ENCODE data around the gene POU2F1.
"Not testable (repeated sequence)": the region's sequence is repeated elsewhere in the genome, so short reads cannot be mapped to it uniquely, and the experiment has no call there.

POU2F1 gene

DNA sequence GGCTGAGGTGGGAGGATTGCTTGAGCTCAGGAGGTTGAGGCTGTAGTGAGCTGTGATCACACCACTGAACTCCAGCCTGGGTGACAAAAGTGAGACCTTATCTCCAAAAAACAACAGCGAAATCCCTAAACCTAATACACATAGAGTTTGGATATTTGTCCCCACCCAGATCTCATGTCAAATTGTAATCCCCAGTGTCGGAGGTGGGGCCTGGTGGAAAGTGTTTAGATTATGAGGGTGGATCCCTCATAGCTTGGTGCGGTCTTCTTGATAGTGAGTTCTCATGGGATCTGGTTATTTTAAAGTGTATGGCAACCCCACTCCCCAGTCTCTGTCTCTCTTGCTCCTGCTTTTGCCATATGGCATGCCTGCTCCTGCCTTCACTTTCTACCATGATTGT is 94.0 kb downstream of the POU2F1 start:
- no peak for DNase-seq (ENCODE audit: low spot score)

DNA sequence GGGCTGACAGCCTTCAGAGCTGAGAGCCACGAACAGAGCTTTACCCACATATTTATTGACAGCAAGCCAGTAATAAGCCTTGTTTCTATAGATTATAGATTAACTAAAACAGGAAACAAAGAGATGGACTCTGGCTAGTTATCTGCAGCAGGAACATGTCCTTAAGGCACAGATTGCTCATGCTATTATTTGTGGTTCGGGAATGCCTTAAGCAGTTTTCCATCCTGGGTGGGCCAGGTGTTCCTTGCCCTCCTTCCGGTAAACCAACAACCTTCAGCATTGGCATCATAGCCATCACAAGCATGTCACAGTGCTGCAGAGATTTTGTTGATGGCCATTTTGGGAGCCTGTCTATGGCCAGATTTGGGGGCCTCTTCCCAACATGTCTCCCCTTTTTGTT is 96.8 kb downstream of the POU2F1 start:
- no peak for DNase-seq (ENCODE audit: low spot score)

DNA sequence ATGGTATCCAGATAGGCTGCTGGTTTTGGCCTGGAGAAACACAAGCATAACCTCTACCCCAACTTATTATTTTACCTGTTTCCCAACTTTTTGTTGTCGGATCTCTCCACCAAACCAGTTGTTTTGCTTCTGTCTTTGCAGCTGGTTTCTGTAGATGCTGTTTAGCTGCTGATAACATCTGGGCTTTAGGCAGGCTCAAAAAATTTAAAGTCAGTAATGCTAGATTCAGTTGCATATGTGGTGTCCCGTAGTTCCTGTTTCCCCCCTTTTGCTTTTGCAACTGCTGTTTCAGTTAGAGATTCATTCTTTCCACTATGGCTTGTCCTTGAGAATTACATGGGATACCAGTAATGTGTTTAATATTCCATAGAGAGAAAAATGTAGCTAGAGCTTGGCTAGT is 98.5 kb downstream of the POU2F1 start:
- not testable (repeated sequence) for DNase-seq (ENCODE audit: low spot score)

DNA sequence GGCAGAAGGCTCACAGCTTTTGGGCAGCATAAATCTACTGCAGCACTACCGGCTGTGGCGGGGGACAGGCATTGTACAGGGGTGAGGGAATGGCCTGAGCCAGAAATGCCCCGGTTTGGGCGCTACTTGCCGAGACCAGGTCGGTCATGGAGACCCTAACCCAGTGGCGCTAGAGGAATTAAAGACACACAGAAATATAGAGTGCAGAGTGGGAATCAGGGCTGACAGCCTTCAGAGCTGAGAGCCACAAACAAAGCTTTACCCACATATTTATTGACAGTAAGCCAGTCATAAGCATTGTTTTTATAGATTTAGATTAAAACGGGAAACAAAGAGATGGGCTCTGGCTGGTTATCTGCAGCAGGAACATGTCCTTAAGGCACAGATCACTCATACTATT is 101.8 kb downstream of the POU2F1 start:
- no peak for DNase-seq (ENCODE audit: low spot score)

DNA sequence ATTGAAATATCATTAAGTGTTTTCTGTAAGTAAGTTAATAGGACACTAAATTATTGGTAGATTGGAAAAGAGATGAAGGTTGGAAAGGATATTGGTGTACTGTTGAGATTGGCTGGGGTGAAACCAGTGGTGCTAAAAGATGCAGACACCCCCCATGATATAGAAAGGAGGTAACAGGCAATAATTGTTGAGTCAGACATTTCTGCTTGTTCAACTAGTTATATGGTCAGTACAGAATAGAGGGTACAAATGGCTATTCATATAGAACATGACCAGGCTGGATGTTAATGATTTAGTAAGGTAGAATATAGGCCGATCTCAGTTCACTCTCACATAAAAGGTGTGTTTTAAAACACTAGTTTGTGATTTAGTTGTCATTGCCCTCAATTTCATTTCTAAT is 104.5 kb downstream of the POU2F1 start:
- no peak for DNase-seq (ENCODE audit: low spot score)

DNA sequence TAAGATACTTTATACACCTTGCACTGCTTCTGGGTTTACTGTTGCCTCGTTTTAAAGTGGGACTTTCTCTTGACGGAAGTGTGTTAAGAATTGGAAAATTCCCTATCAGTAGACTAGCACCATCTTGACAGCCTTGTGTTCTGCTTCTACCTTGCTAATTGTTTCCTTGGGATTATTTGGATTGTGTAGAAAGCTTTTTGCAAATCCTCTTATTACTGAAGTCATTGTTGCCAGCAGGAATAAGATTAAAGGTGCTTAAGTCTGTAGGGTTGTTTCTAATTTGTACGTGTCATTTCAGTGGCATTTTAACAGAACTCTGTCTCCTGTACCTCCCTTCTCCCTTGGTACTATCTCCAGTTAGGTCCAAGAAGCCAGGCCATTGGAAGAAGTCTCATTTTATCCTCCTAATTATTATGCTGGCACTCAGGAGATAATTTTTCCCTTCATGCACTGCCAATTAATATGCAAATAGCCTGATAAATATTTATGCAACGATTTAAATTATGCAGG is 107.7 kb downstream of the POU2F1 start:
- no peak for DNase-seq (ENCODE audit: low spot score)

DNA sequence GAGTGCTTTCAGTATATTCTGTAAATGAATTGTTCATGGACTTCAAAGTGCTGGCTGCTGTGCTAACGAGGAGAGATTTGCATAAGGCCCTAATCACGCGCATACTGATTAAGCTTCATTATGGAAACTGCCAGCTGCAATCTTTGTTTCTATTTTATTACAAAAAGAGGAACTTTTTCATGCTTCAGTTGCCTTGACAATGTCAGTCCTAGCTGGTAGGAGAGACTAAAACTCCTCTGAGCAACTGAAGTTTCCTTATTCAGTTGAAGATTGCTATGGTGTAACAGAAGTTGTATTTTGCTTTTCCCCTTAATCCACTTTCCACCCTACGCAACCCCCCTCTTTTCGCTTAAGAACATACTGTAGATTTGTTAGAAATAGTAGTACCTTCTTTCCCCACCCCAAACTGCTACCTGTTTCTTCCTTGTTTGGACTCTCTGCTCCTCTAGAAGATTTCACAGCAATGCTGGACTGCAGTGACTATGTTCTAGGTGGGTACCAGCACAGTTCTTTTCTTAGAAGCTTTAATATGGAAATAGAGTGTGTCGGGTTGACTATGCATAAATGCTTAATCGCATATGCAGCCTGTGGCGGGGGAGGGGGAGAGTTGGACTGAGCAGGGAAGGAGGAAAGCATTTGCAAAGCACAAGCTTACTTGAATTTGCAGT is 108.3 kb downstream of the POU2F1 start:
- DNase-seq (ENCODE audit: low spot score) = no peak

DNA sequence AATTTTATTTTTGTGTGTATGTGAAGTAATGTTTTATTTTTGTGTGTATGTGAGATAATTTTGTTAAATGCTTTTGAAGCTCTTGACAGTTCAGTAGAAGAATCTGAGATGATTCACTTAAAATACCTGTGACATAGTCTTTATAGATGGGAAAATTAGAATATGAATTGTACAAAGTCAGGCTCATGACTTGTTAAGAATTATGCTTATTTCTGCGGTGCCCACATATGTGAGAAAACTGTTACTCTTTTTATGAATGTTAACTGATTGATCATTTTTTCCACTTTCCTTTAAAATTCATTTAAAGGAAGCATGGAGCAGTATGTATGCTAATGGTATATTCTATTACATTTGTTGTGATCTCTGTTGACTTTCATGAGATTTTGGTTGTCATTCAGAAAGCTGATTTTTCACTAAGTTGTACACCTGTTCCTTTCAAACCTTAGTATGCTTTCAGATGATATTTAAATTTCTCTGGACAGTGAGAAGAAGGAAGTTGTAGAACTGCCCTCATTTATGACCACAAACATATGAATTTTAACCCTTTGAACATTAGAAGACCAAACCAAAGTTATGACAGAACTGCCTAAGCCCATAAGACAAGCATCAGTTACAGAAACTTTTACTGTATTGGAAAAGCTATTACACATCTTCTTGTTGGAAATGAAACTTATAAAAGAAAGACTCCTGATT is 110.1 kb downstream of the POU2F1 start:
- DNase-seq (ENCODE audit: low spot score) = no peak

DNA sequence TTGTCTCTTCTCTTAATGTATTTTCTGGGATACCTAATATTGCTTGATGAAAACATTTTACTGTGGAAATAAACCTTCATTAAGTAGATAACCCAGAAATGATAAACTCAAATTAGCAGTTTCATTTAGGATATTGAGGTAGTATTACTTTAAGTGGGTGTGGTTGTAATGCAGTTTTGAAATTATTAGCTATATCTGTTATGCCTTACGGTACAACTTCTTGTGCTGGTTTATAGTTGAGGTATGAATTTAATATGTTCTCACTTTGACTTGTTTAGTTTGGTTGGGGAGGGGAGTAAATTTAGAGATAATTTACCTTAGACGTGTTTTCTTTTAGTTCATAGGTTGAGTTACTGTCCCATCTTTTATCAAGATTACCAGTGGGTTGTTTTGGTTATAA is 111.0 kb downstream of the POU2F1 start:
- no peak for DNase-seq (ENCODE audit: low spot score)

DNA sequence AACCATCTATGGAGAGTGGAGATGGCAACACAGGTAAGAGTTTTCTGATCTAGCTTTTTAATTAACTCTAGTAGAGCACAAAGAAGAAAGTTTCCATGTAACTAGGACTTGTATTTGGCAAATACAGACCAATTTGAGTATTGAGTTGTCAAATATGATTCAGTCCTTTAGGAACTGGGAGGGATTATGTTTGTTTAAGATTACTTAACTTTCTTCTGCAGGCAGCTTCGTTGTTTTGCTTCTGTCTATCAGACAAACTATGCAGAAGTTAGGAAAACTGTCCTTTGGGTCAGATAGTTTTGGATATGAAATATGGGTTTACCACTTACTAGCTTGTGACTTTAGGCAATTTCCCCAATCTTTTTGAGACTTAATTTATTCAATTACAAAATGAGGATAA is 111.8 kb downstream of the POU2F1 start:
- no peak for DNase-seq (ENCODE audit: low spot score)

DNA sequence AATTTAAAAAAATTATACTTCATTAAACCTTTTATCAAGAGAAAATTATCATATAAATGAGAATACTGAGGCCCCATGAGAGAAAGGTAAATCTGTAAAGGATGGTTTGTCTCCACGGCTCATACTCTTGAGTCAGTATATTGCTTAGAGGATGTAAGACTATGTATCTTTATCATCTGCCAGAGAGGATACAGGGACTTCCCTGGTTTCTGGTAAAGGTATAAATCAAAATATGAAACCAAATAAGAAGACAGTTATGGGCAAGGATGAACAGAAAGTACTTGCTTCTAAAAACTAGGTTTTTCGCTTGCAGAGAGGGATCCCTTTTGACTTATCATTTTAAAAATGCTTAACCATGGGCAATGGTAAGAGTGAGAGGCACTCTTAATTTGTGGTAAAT is 112.4 kb downstream of the POU2F1 start:
- DNase-seq (ENCODE audit: low spot score) = no peak

DNA sequence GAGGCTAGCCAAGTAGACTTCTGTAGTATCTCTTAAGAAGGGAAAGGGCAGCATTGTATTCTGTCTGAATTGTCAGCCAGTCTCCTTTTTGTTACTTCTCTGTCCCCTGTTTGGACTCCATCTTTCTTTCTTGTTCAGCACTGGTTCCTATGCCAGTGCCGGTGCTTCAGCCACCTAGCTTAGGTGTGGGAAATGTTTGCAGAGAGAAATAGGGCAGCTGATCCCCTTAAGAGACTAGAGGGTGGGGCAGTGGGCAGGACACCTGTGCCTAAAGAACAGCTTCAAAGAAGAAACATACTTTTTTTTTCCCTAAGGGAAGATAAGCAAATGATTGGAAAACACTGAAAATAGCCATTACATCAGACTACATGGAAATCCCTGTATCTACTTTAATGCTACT is 113.0 kb downstream of the POU2F1 start:
- DNase-seq (ENCODE audit: low spot score) = no peak

DNA sequence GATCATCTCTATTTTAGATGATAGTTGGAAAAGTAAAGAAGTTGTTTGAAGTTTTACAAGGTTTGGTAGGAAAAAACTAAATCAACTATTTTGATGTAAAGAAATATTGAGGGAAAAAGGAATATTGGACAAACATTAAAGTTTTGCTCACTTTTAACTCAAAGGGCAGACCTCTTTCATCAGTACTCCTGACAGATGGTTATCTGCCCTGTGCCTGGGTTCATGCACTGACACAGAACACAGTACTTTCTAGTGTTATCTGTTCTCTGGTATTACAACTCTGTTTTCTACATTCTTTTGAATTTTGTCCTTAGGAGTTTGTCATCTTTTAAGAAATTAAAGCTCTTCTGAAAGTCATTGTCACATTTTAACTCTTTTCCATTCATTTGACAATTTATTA is 118.7 kb downstream of the POU2F1 start:
- no peak for DNase-seq (ENCODE audit: low spot score)

DNA sequence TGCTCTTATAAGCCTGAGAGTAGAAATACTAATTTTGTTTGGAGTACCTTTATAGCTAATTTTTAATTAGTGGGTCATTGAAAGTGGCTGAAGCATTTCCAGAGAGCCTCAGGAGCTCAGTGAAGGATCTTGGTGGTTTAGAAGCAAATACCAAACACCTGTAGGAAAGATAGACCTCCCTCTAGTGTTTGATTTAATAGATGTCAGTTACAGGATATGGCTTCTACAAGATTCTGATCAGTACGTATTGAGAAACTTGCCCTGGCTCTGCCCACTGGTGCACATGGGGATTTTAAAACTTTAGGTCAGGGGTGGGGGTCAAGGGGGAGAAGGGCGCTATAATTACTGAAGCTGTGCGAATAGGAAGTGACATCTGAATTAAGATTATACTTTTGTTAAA is 122.2 kb downstream of the POU2F1 start:
- DNase-seq (ENCODE audit: low spot score) = no peak

DNA sequence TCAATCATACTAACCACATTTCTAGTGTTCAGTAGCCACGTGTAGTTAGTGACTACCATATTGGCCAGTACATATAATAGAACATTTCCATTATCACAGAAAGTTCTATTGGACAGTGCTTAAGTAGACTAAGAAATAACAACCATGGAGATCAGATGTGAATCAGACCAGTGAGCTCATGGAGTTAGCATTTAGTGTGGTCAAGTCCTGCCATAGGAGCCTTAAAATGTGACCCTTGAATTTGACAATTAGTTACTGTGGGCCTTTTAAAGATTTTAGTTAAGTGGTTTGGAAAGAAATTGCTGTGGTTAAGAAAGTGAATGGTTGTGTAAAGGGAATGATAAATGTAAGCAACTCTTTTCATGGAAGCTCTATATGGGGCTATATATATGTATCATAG is 123.4 kb downstream of the POU2F1 start:
- no peak for DNase-seq (ENCODE audit: low spot score)

DNA sequence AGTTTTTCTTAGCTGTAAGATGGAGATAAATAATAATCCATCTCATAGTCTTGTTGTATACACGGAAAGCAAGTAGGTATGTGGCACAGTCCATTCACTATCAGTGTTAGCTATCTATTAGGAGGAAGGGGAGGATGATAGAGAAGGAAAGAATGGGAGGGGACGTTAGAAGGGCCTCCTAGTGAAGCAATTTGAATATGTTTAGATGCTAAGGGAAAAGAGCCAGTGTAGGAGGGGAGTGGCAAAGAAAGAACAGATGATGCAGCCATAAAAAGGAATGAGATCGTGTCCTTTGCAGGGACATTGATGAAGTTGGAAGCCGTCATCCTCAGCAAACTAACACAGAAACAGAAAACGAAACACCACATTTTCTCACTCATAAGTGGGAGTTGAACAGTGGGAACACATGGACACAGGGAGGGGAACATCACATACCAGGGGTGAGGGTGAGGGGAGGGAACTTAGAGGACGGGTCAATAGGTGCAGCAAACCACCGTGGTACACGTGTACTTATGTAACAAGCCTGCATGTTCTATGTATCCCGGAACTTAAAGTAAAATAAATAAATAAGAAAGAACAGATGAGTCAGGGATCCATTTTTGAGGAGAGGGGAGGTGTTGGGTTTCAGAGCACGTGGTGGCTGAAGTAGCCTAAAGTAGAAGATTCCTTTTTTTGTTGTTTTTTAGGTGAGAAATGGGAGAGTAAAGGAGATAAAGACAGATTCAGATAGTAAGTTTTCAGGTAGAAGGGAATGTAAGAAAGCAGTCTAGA is 124.1 kb downstream of the POU2F1 start:
- no peak for DNase-seq (ENCODE audit: low spot score)

DNA sequence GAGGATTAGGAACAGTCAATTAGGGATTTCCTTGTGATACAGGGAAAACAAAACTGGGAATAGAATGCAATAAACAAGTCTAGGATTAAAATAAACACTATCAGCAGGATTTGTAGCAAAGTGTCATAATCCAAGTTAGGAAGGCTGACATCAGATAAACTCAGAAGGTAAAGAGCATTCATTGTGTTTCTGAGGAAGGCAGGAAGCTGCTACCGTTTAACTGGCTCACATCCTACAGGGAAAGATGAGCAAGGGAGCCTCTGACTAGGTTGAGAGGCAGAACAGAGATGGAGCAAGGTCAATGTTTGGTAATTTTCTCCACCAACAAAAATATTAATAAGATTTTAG is 124.7 kb downstream of the POU2F1 start:
- no peak for DNase-seq (ENCODE audit: low spot score)

DNA sequence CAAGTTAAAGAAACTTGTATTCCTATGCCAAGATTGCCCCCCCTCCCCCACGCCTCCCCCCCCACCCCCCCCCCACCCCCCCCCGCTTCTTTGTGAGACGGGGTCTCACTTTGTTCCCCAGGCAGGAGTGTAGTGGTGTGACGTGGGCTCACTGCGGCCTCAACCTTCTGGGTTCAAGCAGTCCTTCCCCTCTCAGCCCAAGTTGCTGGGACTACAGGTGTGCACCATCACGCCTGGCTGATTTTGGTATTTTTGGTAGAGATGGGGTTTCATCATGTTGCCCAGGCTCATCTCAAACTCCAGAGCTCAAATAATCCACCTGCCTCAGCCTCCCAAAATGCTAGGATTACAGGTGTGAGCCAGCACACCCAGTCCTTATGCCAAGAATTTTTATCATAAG is 136.6 kb downstream of the POU2F1 start:
- DNase-seq (ENCODE audit: low spot score) = no peak

DNA sequence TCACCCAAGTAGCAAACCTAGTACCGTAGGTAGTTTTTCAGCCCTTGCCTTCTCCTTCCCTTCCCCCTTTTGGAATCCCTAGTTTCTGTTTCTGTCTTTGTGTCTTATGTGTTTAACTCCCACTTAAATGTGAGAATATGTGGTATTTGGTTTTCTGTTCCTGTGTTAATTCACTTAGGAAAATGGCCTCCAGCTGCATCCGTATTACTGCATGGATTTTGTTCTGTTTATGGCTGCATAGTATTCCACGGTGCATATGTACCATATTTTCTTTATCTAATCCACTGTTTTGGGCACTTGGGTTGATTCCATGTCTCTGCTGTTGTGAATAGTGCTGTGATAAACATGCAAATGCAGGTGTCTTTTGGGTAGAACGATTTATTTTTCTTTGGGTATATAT is 138.6 kb downstream of the POU2F1 start:
- DNase-seq (ENCODE audit: low spot score) = no peak

DNA sequence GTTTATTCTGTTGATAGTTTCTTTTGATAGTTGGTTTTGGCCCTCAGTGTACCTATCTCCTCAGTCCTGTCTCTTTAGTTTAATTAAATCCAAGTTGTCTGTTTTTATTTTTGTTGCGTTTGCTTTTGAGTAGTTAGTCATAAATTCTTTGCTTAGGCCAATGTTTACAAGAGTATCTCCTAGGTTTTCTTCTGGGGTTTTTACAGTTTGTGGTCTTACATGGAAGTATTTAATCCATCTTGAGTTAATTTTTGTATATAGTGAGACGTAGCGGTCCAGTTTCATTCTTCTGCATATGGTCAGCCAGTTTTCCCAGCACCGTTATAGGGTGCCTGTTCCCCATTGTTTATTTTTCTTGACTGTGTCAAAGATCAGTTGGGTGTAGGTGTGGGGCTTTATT is 139.4 kb downstream of the POU2F1 start:
- no peak for DNase-seq (ENCODE audit: low spot score)

DNA sequence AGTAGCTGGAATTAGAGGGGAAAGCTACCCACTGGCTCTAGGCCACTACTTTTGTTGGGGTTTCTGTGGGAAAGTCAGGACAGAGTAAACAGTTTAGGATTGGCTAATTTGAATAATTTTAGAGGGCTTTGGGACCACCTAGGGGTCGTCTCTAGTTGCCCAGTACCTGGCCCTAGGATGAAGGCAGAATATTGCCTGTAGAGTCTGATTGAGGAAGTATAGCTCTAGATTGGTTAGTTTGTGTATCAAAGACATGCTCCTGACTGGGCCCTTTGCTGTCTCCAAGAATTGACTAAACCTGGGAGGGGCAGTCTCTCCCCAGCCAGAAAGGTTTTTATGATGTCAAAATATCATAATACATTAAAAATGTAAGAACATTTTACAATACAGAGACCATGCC is 142.0 kb downstream of the POU2F1 start:
- no peak for DNase-seq (ENCODE audit: low spot score)

DNA sequence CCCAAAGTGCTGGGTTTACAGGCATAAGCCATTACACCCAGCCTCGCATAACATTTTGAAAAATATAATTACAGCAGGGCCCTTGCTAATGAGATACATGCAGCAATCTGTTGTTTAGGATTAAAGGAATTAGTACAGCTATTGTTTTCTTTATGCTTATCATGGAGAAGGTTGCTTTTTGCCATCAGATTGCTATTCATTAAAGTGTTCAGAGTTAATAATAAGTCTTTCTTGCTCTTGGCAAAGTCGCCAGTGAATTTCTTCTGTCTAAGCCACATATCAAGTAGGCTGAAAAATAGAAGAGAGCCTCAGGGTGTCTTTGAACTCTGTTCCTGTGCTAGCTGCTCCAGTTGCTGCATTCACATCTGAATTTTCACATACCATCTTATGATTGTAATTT is 144.1 kb downstream of the POU2F1 start:
- DNase-seq (ENCODE audit: low spot score) = no peak

DNA sequence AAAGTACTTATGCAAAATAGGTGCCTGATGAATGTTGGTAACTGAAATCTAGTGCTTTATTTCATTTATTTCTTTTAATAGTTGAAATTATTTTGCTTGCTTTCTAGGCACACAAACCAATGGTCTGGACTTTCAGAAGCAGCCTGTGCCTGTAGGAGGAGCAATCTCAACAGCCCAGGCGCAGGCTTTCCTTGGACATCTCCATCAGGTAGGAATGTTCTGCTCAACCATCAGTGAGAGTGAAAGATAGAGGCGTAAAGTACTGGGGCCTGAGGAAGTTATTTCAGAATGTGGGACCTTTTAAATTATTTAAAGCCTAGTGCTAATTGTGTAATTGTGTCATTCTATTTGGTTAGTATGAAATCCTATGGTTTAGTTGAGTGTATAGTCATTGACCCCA is 144.7 kb downstream of the POU2F1 start:
- no peak for DNase-seq (ENCODE audit: low spot score)

All from COLO829 (cell line).